NCI-H69 (cell line): ENCODE measurements around the gene GPRIN2.
"Not testable (repeated sequence)": the region's sequence is repeated elsewhere in the genome, so short reads cannot be mapped to it uniquely, and the experiment has no call there.

Source experiments
- DNase-seq: peaks from one replicate; lab custom pipeline; 2025; lab: John Stamatoyannopoulos, UW

Gene GPRIN2

GRCh38 chr10:46537309-46537708 lies 19.1 kb downstream of the GPRIN2 start:
- no peak for DNase-seq

- DNase-seq: no peak
Measured at GRCh38 chr10:46536781-46537180, 19.7 kb downstream of the GPRIN2 start.

- DNase-seq: no peak
Measured at GRCh38 chr10:46536171-46536570, 20.3 kb downstream of the GPRIN2 start.

- no peak for DNase-seq
Measured at GRCh38 chr10:46534828-46535524, 21.5 kb downstream of the GPRIN2 start.

GRCh38 chr10:46532256-46532655 lies 24.2 kb downstream of the GPRIN2 start:
- not testable (repeated sequence) for DNase-seq

GRCh38 chr10:46530249-46531186 lies 25.9 kb downstream of the GPRIN2 start:
- peak; percentile 6 for DNase-seq

- DNase-seq: not testable (repeated sequence)
Measured at GRCh38 chr10:46529742-46530141, 26.7 kb downstream of the GPRIN2 start.

GRCh38 chr10:46528675-46529615 lies 27.5 kb downstream of the GPRIN2 start:
- DNase-seq: no peak

GRCh38 chr10:46528171-46528671 lies 28.2 kb downstream of the GPRIN2 start:
- no peak for DNase-seq

- DNase-seq: no peak
Measured at GRCh38 chr10:46527241-46527811, 29.1 kb downstream of the GPRIN2 start.

GRCh38 chr10:46526682-46527038 lies 29.8 kb downstream of the GPRIN2 start:
- DNase-seq: no peak

GRCh38 chr10:46525824-46526681 lies 30.4 kb downstream of the GPRIN2 start:
- no peak for DNase-seq

- DNase-seq: no peak
Measured at GRCh38 chr10:46525177-46525823, 31.2 kb downstream of the GPRIN2 start.

GRCh38 chr10:46524472-46525176 lies 31.8 kb downstream of the GPRIN2 start:
- no peak for DNase-seq

GRCh38 chr10:46523962-46524471 lies 32.4 kb downstream of the GPRIN2 start:
- DNase-seq: no peak

GRCh38 chr10:46523119-46523961 lies 33.1 kb downstream of the GPRIN2 start:
- peak; percentile 18 for DNase-seq

GRCh38 chr10:46522295-46523118 lies 34.0 kb downstream of the GPRIN2 start:
- DNase-seq: no peak
